GM23248 (cell line): Measurements from ENCODE around the gene CELA2A.
"Not testable (repeated sequence)": the region's sequence is repeated elsewhere in the genome, so short reads cannot be mapped to it uniquely, and the experiment has no call there.

Source experiments
- EZH2 ChIP-seq: fragments of 200-600 bp; sonication (generic); IDR thresholded peaks from 2 replicates; pipeline ENCODE4 v1.6.1; 2018; ENCODE audit warnings: antibody characterized with exemption, mild to moderate bottlenecking; ENCODE audit not compliant: insufficient read depth, poor library complexity, severe bottlenecking
- EZH2phosphoT487 ChIP-seq: fragments of 200-600 bp; sonication (generic); IDR thresholded peaks from 2 replicates; pipeline ENCODE4 v1.6.1; 2018; ENCODE audit warnings: antibody characterized with exemption, moderate library complexity, mild to moderate bottlenecking, low read depth; ENCODE audit not compliant: insufficient read depth

DNA sequence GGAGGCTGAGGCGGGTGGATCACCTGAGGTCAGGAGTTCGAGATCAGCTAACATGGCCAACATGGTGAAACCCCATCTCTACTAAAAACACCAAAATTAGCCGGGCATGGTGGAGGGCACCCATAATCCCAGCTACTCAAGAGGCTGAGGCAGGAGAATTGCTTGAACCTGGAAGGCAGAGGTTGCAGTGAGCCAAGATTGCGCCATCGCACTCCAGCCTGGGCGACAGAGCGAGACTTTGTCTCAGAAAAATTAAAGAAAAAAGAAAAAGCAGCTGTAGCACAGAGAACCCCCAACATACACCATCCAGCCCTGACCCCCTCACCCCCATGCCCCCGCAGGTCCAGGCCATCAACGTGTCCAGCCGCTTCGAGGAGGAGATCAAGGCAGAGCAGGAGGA is 28.3 kb upstream of the CELA2A start:
- TF ChIP-seq EZH2, EZH2phosphoT487: not testable (repeated sequence)
